OCI-LY1 (cell line): Measurements from ENCODE around the gene FREM2.

ENCODE experiments used
- H2AFZ ChIP-seq: fragments of 200-600 bp; sonication (generic), shearing (Covaris generic); 2 replicates; pipeline ENCODE4 v1.6.0; 2014; ENCODE audit warnings: antibody characterized with exemption, mild to moderate bottlenecking, low read length
- H3F3A ChIP-seq: fragments of 200-600 bp; sonication (generic), shearing (Covaris generic); 2 replicates; pipeline ENCODE4 v1.6.0; 2014; ENCODE audit warnings: mild to moderate bottlenecking, antibody characterized with exemption, low read length, moderate library complexity; ENCODE audit not compliant: insufficient read depth
- H3K27ac ChIP-seq: fragments of 200-600 bp; sonication (generic); 2 replicates; pipeline ENCODE4 v1.5.1; 2014; ENCODE audit warnings: low read length, mixed run types, mild to moderate bottlenecking, low read depth; ENCODE audit not compliant: poor library complexity, severe bottlenecking
- H3K27me3 ChIP-seq: fragments of 200-600 bp; sonication (generic); 2 replicates; pipeline ENCODE4 v1.6.0; 2014; ENCODE audit warnings: antibody characterized with exemption, mild to moderate bottlenecking, low read length, moderate library complexity; ENCODE audit not compliant: insufficient read depth
- H3K36me3 ChIP-seq: fragments of 200-600 bp; sonication (generic); 2 replicates; pipeline ENCODE4 v1.6.1; 2014; ENCODE audit warnings: mild to moderate bottlenecking, antibody characterized with exemption, low read length, moderate library complexity, mixed read lengths; ENCODE audit not compliant: insufficient read depth
- H3K4me1 ChIP-seq: fragments of 200-600 bp; sonication (generic); 2 replicates; pipeline ENCODE4 v1.5.1; 2014; ENCODE audit warnings: mild to moderate bottlenecking, low read length, moderate library complexity; ENCODE audit not compliant: insufficient read depth, severe bottlenecking
- H3K4me2 ChIP-seq: fragments of 200-600 bp; sonication (generic), shearing (Covaris generic); 2 replicates; pipeline ENCODE4 v1.6.1; 2014; ENCODE audit warnings: low read length
- H3K4me3 ChIP-seq: fragments of 200-600 bp; sonication (generic); 2 replicates; pipeline ENCODE4 v1.5.1; 2014; ENCODE audit warnings: low read length, low read depth, mild to moderate bottlenecking, mixed read lengths; ENCODE audit not compliant: poor library complexity, severe bottlenecking
- H3K79me2 ChIP-seq: fragments of 200-600 bp; shearing (Covaris generic); 2 replicates; pipeline ENCODE4 v1.6.1; 2016; ENCODE audit warnings: mixed run types, low read length, mixed read lengths; ENCODE audit not compliant: insufficient read depth
- H3K9ac ChIP-seq: fragments of 200-600 bp; sonication (generic), shearing (Covaris generic); 2 replicates; pipeline ENCODE4 v1.6.1; 2014; ENCODE audit warnings: mild to moderate bottlenecking, low read length, mixed read lengths
- H3K9me2 ChIP-seq: fragments of 200-600 bp; sonication (generic), shearing (Covaris generic); 2 replicates; pipeline ENCODE4 v1.6.1; 2014; ENCODE audit warnings: low read depth, mild to moderate bottlenecking, low read length, mixed read lengths
- H3K9me3 ChIP-seq: fragments of 200-600 bp; shearing (Covaris generic); 2 replicates; pipeline ENCODE4 v1.6.1; 2014; ENCODE audit warnings: low read length, mixed read lengths
- H4K20me1 ChIP-seq: fragments of 200-600 bp; sonication (generic), shearing (Covaris generic); 2 replicates; pipeline ENCODE4 v1.6.0; 2016; ENCODE audit warnings: mild to moderate bottlenecking, low read length; ENCODE audit not compliant: insufficient read depth
- CTCF ChIP-seq: fragments of 200-600 bp; sonication (generic), shearing (Covaris generic); IDR thresholded peaks from 2 replicates; pipeline ENCODE4 v1.5.1; 2017; ENCODE audit warnings: mild to moderate bottlenecking, antibody characterized with exemption, low read length, moderate library complexity, mixed read lengths
- EZH2 ChIP-seq: fragments of 200-600 bp; sonication (generic), shearing (Covaris generic); IDR thresholded peaks from 2 replicates; pipeline ENCODE4 v1.8.0; 2017; ENCODE audit warnings: borderline replicate concordance, mixed run types, mild to moderate bottlenecking, antibody characterized with exemption, low read length, moderate library complexity, mixed read lengths

The FREM2 gene

GRCh38 chr13:38871275-38871674, 184.4 kb downstream of the FREM2 start:
- no peak overlapping the region for H3K4me2 ChIP-seq
- TF ChIP-seq CTCF (no peak), EZH2 (no peak)
- no peak overlapping the region for H3K27ac ChIP-seq
- no peaks in the 10 kb centered on the region for H3K27me3 ChIP-seq
- no peak overlapping the region for H3K9ac ChIP-seq
- H3K4me3 ChIP-seq = no peak overlapping the region
- H2AFZ ChIP-seq = no peak overlapping the region
- H3K9me2 ChIP-seq = no peaks in the 10 kb centered on the region
- H3F3A ChIP-seq = no peaks in the 10 kb centered on the region
- no peaks in the 10 kb centered on the region for H3K9me3 ChIP-seq
- no peaks in the 10 kb centered on the region for H3K79me2 ChIP-seq
- no peaks in the 10 kb centered on the region for H3K36me3 ChIP-seq
- no peaks in the 10 kb centered on the region for H3K4me1 ChIP-seq
- H4K20me1 ChIP-seq = no peaks in the 10 kb centered on the region

GRCh38 chr13:38872693-38873092, 185.8 kb downstream of the FREM2 start:
- Histone ChIP-seq H3K27ac (no peak overlapping the region), H3K4me1 (no peaks in the 10 kb centered on the region), H3K27me3 (no peaks in the 10 kb centered on the region), H4K20me1 (no peaks in the 10 kb centered on the region), H3K36me3 (no peaks in the 10 kb centered on the region), H3K79me2 (no peaks in the 10 kb centered on the region), H3K4me3 (no peak overlapping the region), H3F3A (no peaks in the 10 kb centered on the region), H2AFZ (no peak overlapping the region), H3K4me2 (no peak overlapping the region), H3K9me3 (no peaks in the 10 kb centered on the region), H3K9ac (no peak overlapping the region), H3K9me2 (no peaks in the 10 kb centered on the region)
- TF ChIP-seq EZH2 (no peak), CTCF (peak; percentile 73)

GRCh38 chr13:38875186-38875875, 188.5 kb downstream of the FREM2 start:
- H3K27ac ChIP-seq = no peak overlapping the region
- H3K4me3 ChIP-seq = no peak overlapping the region
- no peaks in the 10 kb centered on the region for H3F3A ChIP-seq
- no peak for TF ChIP-seq CTCF
- no peak for TF ChIP-seq EZH2
- H3K9ac ChIP-seq = no peak overlapping the region
- no peak overlapping the region for H3K4me2 ChIP-seq
- H3K4me1 ChIP-seq = no peaks in the 10 kb centered on the region
- no peaks in the 10 kb centered on the region for H4K20me1 ChIP-seq
- no peaks in the 10 kb centered on the region for H3K27me3 ChIP-seq
- no peaks in the 10 kb centered on the region for H3K36me3 ChIP-seq
- H2AFZ ChIP-seq = no peak overlapping the region
- no peaks in the 10 kb centered on the region for H3K9me2 ChIP-seq
- H3K79me2 ChIP-seq = no peaks in the 10 kb centered on the region
- H3K9me3 ChIP-seq = no peaks in the 10 kb centered on the region
